HG02642 (cell line): ENCODE data around the gene C3orf85.

Experiments
- ATAC-seq: cut with Tn5 transposase; IDR thresholded peaks from one replicate; pipeline ENCODE4 v1.9.1; 2021; ENCODE audit warnings: mild to moderate bottlenecking; ENCODE audit not compliant: unreplicated experiment, poor library complexity

The C3orf85 gene

GRCh38 chr3:109143646-109144045, 7.1 kb downstream of the C3orf85 start:
- no peak for ATAC-seq

DNA sequence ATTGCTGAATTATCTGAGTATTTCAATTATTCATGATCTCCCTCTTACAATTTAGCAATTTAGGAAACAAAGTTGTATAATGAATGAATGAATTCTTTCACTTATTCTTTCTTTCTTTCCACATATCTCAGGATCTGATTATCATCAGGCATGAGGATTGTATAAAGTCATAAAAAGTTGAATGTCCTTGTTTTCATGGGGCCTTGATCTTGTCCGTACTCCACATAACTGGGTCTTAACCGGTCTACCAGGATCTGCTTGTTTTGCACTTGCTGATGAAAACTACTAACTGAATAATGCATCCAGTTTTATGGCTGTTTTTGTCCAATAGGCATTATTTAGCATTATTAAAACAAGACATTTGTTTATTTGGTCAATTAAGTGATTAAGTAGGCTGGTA, 12.6 kb downstream of the C3orf85 start:
- no peak for ATAC-seq

GRCh38 chr3:109152320-109152719, 15.8 kb downstream of the C3orf85 start:
- ATAC-seq, result no peak

- no peak for ATAC-seq
Measured at GRCh38 chr3:109154979-109155378, 18.5 kb downstream of the C3orf85 start.

DNA sequence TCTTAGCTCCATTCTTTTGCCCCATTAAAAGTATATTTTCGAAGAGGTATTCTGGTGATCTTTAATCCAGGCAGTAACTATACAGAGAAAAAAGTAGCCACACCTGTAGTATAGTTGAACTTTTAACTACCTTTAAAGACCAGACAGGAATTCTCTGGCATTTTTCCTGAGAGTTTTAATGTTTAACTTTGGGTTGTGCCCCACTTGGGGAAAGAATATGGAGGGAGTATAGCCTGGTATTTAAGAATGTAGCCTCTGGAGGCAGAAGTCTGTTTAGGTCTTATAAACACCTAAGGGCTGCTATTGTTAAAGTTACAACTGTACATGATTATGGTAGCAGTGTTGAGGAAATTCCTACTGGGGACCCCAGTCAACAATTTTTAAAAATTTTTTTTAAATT, 19.3 kb downstream of the C3orf85 start:
- no peak for ATAC-seq

- no peak for ATAC-seq
Measured at GRCh38 chr3:109161487-109162123, 25.1 kb downstream of the C3orf85 start.

GRCh38 chr3:109165905-109166304, 29.4 kb downstream of the C3orf85 start:
- ATAC-seq, result no peak

GRCh38 chr3:109171479-109171878, 35.0 kb downstream of the C3orf85 start:
- ATAC-seq, result no peak

DNA sequence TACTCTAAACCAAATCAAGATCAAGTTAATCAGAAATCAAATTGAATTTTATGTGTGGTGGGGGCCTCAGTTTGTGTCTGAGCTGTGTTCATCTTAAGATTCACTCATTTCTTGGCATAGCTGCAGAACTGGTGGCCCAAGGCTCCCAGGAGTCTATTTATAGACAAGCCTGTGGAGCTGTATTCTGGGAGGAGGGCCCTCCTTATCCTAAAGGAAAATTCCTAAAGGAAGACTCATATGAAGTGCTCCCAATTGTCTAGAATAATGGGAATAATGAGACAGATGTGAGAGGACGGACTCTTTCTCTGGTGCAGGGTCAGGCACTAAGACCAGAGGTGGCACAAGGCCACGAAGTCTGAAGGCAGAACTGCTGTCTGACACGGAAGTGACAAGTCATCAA, 38.9 kb downstream of the C3orf85 start:
- ATAC-seq, result no peak

DNA sequence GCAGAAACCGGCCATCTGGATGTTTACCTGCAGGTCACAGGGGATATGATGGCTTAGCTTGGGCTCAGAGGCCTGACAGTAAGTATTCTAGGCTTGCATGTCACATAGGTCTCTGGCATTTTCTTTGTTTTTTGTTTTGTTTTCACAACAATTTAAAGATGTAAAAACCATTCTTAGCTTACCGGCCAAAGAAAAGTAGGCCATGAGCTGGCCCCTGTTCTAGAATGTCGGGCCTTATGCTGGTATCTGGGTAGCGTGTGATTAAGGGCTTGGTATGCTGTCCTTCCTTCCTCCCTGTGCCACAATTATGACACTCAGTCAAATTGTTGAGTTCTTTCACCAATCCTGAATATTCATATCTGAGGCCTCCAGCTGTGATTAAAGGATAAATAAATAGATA, 40.2 kb downstream of the C3orf85 start:
- ATAC-seq, result no peak

GRCh38 chr3:109177908-109178307, 41.4 kb downstream of the C3orf85 start:
- no peak for ATAC-seq

- no peak for ATAC-seq
Measured at GRCh38 chr3:109178708-109179107, 42.2 kb downstream of the C3orf85 start.

DNA sequence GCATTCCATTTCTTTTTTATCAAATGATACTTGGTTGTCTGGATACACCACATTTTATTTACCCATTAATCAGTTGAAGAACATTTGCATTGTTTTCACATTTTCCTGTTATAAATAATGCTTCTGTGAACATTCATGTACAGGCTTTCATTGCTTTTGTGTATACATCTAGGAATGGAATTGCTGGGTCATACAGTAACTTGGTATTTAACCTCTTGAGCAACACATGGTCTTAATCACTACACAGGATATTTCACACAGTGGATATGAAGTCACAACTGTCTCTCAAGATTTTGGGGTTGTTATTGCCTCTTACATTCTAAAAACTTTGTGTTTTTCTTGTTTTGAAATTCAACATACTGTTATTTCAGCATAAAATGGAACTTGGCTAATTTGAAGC, 48.2 kb downstream of the C3orf85 start:
- no peak for ATAC-seq

GRCh38 chr3:109187390-109187789, 50.9 kb downstream of the C3orf85 start:
- no peak for ATAC-seq

DNA sequence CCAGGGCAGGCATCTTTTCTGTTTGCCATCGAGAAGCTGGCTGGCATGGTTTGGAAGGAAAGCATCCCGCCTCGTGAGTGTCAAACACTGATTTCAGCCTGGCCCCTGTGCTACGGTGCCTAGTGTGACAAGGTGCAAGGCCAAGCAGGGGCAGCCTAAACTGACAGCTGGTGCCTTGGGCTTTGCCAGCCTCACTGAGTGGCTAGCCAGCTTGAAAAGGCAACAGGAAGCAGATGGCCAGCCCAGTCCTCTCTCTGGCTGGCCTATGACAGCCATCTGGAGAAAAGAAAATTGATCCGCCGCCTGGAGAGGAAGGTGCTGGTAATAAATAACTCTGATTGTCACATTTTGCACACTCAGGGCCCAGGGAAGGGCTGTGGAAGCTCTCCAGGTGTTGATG, 52.2 kb downstream of the C3orf85 start:
- ATAC-seq, result no peak

- ATAC-seq, result no peak
Measured at GRCh38 chr3:109191421-109191820, 54.9 kb downstream of the C3orf85 start.

GRCh38 chr3:109195815-109196214, 59.3 kb downstream of the C3orf85 start:
- ATAC-seq, result no peak
